ENCODE data around the gene SLC16A2. TPM values are rescaled to one million over a fixed set of nuclear protein-coding genes. Genes with fewer than 3 reads are reported as not detected.

The SLC16A2 gene
- total RNA-seq, 1 experiment from 2014 or later = 34.5 TPM

GRCh38 chrX:74523870-74524735, 102.8 kb downstream of the SLC16A2 start:
- Histone ChIP-seq H3K27me3 (ENCODE audit: control insufficient read depth, insufficient read depth, low read length) (no peaks in the 10 kb centered on the region), H3K27ac (ENCODE audit: low read length) (no peak overlapping the region), H3K4me1 (ENCODE audit: control insufficient read depth, insufficient read depth, low read length) (no peaks in the 10 kb centered on the region), H3K36me3 (ENCODE audit: control insufficient read depth, insufficient read depth, low read length) (no peaks in the 10 kb centered on the region), H3K4me3 (ENCODE audit: low read depth in 2 of 2, low read length in 2 of 2) (no peak overlapping the region), H3K9me3 (ENCODE audit: control insufficient read depth, insufficient read depth, low read depth, low read length) (no peaks in the 10 kb centered on the region)
- intact Hi-C loops (cut with micrococcal nuclease; ENCODE audit: unreplicated experiment) (no loop called here), in situ Hi-C loops (cut with HindIII; ENCODE audit: low pct_unique_long_range_greater_than_20kb, low sequenced_read_pairs) (no loop called here)
- ATAC-seq = no peak
- POLR2A ChIA-PET = no interaction called here
- TF ChIP-seq TCF7L2 (IDR thresholded peaks at IDR 0.05; ENCODE audit: low read depth, low read length) = no peak
- TF ChIP-seq CTCF (IDR thresholded peaks at IDR 0.05) = no peak
- TF ChIP-seq SIN3A (IDR thresholded peaks at IDR 0.05; ENCODE audit: borderline replicate concordance, insufficient read depth, low read depth, low read length) = no peak
- TF ChIP-seq POLR2AphosphoS5 (IDR thresholded peaks at IDR 0.05; ENCODE audit: low read depth, low read length) = no peak
- no peak for TF ChIP-seq REST (IDR thresholded peaks at IDR 0.05; ENCODE audit: insufficient read depth in 1 of 2, low read depth in 2 of 2, low read length in 1 of 2)
- CTCF ChIA-PET = no interaction called here
- BruUV-seq (replicated peaks) = no TSS peak
- no peak for DNase-seq (ENCODE audit: low read depth, low spot score)

GRCh38 chrX:74525116-74525515, 103.8 kb downstream of the SLC16A2 start:
- no TSS peak for BruUV-seq (replicated peaks)
- DNase-seq (ENCODE audit: low read depth, low spot score) (no peak), ATAC-seq (no peak)
- Histone ChIP-seq H3K4me3 (ENCODE audit: low read depth in 2 of 2, low read length in 2 of 2) (no peak overlapping the region), H3K9me3 (ENCODE audit: control insufficient read depth, insufficient read depth, low read depth, low read length) (no peaks in the 10 kb centered on the region), H3K27ac (ENCODE audit: low read length) (no peak overlapping the region), H3K36me3 (ENCODE audit: control insufficient read depth, insufficient read depth, low read length) (no peaks in the 10 kb centered on the region), H3K4me1 (ENCODE audit: control insufficient read depth, insufficient read depth, low read length) (no peaks in the 10 kb centered on the region), H3K27me3 (ENCODE audit: control insufficient read depth, insufficient read depth, low read length) (no peaks in the 10 kb centered on the region)
- intact Hi-C loops (cut with micrococcal nuclease; ENCODE audit: unreplicated experiment) = no loop called here
- in situ Hi-C loops (cut with HindIII; ENCODE audit: low pct_unique_long_range_greater_than_20kb, low sequenced_read_pairs) = no loop called here
- ChIA-PET CTCF (no interaction called here), POLR2A (no interaction called here)
- TF ChIP-seq TCF7L2 (IDR thresholded peaks at IDR 0.05; ENCODE audit: low read depth, low read length) (no peak), POLR2AphosphoS5 (IDR thresholded peaks at IDR 0.05; ENCODE audit: low read depth, low read length) (no peak), SIN3A (IDR thresholded peaks at IDR 0.05; ENCODE audit: borderline replicate concordance, insufficient read depth, low read depth, low read length) (no peak), CTCF (IDR thresholded peaks at IDR 0.05) (no peak), REST (IDR thresholded peaks at IDR 0.05; ENCODE audit: insufficient read depth in 1 of 2, low read depth in 2 of 2, low read length in 1 of 2) (no peak)

Data from Panc1 (cell line).